DOHH2 (cell line): ENCODE results near the gene KIAA1549.

Experiments
- CTCF ChIP-seq: fragments of 200-600 bp; sonication (generic); IDR thresholded peaks from one replicate; pipeline ENCODE4 v1.5.1; 2014; ENCODE audit warnings: antibody characterized with exemption, mild to moderate bottlenecking, low read depth, low read length; ENCODE audit not compliant: poor library complexity, severe bottlenecking
- EZH2phosphoT487 ChIP-seq: fragments of 200-600 bp; sonication (generic); IDR thresholded peaks from 2 replicates; pipeline ENCODE4 v1.6.1; 2017; ENCODE audit warnings: borderline replicate concordance, mild to moderate bottlenecking, antibody characterized with exemption, low read length, moderate library complexity, mixed read lengths

DNA sequence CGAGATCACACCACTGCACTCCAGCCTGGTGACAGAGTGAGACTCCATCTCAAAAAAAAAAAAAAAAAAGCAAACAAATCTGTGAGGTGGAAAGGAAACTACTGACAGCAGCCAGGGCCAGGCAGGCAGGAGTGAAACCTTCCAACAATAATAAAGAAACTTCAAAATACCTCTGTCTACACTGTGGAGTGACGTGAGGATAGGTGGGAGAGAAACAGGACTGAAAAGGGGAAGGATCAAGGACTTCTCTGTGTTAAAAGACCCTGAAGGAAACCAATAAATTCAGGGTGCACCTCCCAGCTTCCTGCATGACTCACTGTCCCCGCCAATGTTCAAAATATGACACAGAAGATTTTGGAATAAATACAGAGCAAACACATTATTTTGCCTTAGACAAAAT, 82.9 kb downstream of the KIAA1549 start:
- TF ChIP-seq EZH2phosphoT487 = no peak
- TF ChIP-seq CTCF = no peak
